Progenitor cell of endocrine pancreas (in vitro differentiated cells): ENCODE measurements around the gene DLL1. TPM values are rescaled to one million over a fixed set of nuclear protein-coding genes. Genes with fewer than 3 reads are reported as not detected.

Source experiments
- DNase-seq: peaks from one replicate; pipeline ENCODE4 v3.0.0; 2021; ENCODE audit warnings: low spot score; ENCODE audit not compliant: unreplicated experiment
- H3K27ac Mint-ChIP-seq: 2 replicates; pipeline ENCODE4 v1.8.0; 2021; ENCODE audit warnings: mild to moderate bottlenecking, moderate library complexity, mixed read lengths
- H3K27me3 Mint-ChIP-seq: 2 replicates; pipeline ENCODE4 v1.8.0; 2021; ENCODE audit warnings: mixed read lengths
- H3K36me3 Mint-ChIP-seq: 2 replicates; pipeline ENCODE4 v1.8.0; 2022; ENCODE audit warnings: mixed read lengths; ENCODE audit not compliant: insufficient read depth
- H3K4me1 Mint-ChIP-seq: 2 replicates; pipeline ENCODE4 v1.8.0; 2021; ENCODE audit warnings: low read depth, mixed read lengths
- H3K4me3 Mint-ChIP-seq: 2 replicates; pipeline ENCODE4 v1.8.0; 2021; ENCODE audit warnings: low read depth, mild to moderate bottlenecking, moderate library complexity, mixed read lengths
- H3K9me3 Mint-ChIP-seq: 2 replicates; pipeline ENCODE4 v1.8.0; 2021; ENCODE audit warnings: low read depth, mixed read lengths
- total RNA-seq: library from RNA; stranded (reverse); gene quantifications from 2 replicates; pipeline ENCODE4 v1.2.1, GENCODE V29; 2021
- TF ChIP-seq, protein P1 (sequence below): fragments of 200-600 bp; sonication (generic); IDR thresholded peaks from one replicate; pipeline ENCODE4 v1.5.0; 2021; ENCODE audit warnings: antibody characterized with exemption, mild to moderate bottlenecking; ENCODE audit not compliant: unreplicated experiment

Gene DLL1
- total RNA-seq, 1 donor from 2014 or later = 75.3 TPM

DNA sequence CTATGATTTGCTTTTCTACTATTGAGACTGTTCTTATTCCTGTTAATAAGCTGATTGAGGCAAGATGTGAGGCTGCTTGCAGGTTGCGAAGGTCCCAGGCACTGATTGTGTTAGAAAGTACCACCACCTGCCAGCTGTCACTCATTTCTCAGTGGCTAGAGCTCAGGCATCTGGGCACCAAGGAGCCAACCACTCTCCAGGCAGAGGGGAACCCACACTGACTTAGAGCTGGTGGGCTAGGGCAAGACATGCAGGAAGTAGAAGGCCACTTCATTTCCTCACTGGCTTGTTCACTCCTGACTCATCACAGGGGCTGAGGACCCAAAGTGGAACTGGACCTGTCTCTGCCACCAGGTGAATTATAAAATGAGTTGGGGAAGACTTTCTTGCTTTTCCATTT lies 7.8 kb upstream of the DLL1 start:
- H3K9me3 Mint-ChIP-seq = peaks cover 16% of the 10 kb centered on the region
- peaks cover 17% of the 10 kb centered on the region for H3K4me1 Mint-ChIP-seq
- H3K27me3 Mint-ChIP-seq = peaks cover 16% of the 10 kb centered on the region
- TF ChIP-seq, protein P1, sequence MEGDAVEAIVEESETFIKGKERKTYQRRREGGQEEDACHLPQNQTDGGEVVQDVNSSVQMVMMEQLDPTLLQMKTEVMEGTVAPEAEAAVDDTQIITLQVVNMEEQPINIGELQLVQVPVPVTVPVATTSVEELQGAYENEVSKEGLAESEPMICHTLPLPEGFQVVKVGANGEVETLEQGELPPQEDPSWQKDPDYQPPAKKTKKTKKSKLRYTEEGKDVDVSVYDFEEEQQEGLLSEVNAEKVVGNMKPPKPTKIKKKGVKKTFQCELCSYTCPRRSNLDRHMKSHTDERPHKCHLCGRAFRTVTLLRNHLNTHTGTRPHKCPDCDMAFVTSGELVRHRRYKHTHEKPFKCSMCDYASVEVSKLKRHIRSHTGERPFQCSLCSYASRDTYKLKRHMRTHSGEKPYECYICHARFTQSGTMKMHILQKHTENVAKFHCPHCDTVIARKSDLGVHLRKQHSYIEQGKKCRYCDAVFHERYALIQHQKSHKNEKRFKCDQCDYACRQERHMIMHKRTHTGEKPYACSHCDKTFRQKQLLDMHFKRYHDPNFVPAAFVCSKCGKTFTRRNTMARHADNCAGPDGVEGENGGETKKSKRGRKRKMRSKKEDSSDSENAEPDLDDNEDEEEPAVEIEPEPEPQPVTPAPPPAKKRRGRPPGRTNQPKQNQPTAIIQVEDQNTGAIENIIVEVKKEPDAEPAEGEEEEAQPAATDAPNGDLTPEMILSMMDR = no peak
- H3K27ac Mint-ChIP-seq = no peak overlapping the region
- peaks cover 19% of the 10 kb centered on the region for H3K36me3 Mint-ChIP-seq
- no peak for DNase-seq
- H3K4me3 Mint-ChIP-seq = no peak overlapping the region

DNA sequence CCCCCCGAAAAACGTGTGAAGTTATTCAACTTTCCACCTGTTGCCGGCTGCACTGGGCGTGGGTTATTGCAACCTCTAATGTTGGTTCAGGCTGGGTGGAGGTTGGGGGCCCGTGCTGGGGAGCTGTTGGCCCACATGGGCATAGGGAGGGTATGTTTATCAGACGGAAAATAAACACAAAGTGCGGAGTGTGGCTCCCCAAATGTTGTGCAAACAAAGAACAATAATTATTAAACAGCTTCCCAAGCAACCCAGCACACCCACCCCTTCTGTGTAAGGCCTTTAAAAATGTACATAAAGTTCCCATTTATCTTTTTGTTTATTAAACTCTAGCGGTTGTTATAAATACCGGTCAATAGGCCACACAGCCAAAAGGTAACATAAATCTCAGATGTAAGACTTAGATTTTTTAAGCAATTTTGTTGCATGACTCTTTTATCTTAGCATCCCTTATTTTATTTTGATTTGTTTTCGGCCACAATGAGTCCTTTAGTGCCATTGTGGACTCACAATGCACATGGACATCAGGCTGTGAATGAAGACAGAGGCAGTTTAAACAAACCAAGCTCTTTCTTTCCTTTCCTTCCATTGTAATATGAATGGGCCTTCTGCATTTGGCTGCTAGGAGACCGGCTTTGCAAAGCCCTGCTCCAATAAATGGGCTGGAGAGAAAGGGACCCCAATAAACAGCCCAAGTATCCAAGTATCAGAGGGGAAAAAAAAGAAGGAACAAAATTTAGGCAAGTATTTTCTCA lies 6.9 kb upstream of the DLL1 start:
- Mint-ChIP-seq H3K9me3 (peaks cover 12% of the 10 kb centered on the region), H3K27me3 (peaks cover 25% of the 10 kb centered on the region), H3K4me3 (peak overlapping the region; percentile 24), H3K4me1 (peaks cover 24% of the 10 kb centered on the region), H3K36me3 (peaks cover 16% of the 10 kb centered on the region), H3K27ac (peak overlapping the region; percentile 42)
- TF ChIP-seq, protein P1 = no peak
- DNase-seq = no peak

DNA sequence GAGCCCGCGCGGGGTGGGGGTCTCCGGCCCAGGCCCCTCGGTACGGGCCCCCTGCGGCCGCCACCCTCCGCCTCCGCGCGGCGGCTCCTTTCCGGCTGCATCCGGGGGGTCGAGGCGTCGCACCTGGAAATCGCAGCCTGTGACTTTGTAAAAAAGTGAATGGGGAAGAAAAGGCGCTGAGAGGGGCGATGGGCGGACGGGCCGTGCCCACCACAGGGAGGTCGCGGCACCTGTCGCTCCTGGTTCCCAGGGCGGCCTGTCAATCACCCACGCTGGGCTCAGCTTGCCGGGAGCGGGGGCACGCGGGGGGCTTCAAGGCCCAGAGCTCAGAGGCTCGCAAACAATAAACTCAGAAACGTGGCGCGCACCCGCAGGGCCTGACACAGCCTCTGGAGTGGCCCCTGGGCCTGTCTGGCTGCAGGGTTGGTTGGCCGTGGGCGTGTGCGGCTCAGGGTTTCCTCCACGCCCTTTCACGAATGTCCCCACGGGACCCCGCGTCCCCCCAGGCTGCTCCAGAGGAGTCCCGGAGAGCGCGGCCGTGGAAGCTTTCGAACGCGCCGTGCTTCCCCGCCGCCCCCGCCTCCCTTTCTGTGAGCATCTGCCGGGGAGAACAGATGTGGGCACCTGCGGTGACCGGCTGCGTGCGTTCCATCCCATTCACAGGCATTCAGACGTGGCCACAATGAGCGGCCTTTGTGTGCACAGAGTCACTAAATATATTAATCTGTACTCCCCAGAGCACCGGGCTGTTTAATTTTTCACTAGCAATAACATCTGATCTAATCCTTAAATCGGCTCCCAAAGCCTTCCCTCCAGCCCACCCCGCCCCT lies 6.1 kb upstream of the DLL1 start:
- H3K4me1 Mint-ChIP-seq = peaks cover 30% of the 10 kb centered on the region
- peaks cover 33% of the 10 kb centered on the region for H3K27me3 Mint-ChIP-seq
- peak overlapping the region; percentile 41 for H3K27ac Mint-ChIP-seq
- TF ChIP-seq, protein P1 = peak; percentile 35
- H3K9me3 Mint-ChIP-seq = peaks cover 7% of the 10 kb centered on the region
- DNase-seq = no peak
- H3K4me3 Mint-ChIP-seq = peak overlapping the region; percentile 50
- peaks cover 12% of the 10 kb centered on the region for H3K36me3 Mint-ChIP-seq

DNA sequence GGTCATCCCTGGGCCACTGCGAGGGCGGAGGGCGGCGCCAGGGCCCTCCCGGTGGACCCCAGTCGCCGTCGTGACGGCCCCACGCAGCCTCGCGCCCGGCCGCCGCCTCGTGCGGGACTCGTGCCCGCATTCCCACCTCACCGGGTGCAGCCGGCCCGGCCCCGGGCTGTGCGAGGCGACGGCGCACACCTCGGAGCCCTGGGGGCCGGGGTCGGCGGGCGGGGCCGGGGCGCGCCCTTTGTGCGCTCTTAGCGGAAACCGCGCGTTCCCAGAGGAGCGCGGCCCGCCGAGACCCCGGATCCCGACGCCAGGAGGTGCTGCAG lies 5.5 kb upstream of the DLL1 start:
- TF ChIP-seq, protein P1 = no peak
- H3K4me3 Mint-ChIP-seq = no peak overlapping the region
- H3K9me3 Mint-ChIP-seq = peaks cover 1% of the 10 kb centered on the region
- H3K27me3 Mint-ChIP-seq = peaks cover 36% of the 10 kb centered on the region
- H3K4me1 Mint-ChIP-seq = peaks cover 32% of the 10 kb centered on the region
- no peak overlapping the region for H3K27ac Mint-ChIP-seq
- peaks cover 6% of the 10 kb centered on the region for H3K36me3 Mint-ChIP-seq
- DNase-seq = no peak

DNA sequence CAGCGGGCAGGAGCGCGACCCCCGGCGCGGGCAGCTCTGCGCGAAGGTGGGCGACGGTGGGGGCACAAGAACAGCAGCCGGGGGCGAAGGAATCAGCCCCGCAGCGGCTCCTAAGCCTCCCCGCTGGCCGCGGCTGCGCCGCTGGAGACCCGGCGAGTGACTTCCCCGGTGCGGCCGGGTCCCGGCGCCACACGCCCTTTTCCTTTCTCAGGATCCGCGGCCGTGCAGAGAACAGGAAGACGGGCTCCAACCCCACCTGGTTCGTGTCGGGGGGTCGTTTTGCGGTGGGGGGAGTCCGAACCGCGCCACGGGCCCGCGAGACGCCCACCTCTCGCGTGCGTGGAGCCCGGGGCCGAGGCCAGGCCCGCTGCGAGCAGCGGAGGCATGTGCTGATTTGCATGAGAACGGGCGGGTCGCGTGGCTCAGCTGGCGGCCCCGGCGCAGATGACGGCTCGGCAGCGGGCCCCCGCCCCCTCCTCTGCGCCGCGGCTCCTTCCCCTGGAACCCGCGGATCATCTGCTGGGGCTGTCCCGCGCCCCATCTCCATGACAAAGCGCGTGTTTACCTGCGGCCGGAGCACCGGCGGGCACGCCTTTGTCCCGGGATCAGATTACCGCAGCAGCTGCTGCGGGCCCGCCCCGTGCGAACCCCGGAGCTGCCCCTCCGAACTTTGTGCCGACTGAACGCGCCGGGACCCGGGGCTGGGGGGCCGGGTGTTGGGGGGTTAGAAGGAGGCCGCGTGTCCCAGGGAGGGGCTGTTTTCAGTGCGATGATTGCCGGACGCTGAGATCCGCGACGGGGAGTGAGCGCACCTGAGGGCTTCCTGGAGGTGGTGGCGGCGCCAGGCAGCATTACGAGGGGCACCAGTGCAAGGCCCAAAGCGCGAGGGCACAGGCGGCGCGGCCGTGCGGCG lies 4.9 kb upstream of the DLL1 start:
- Mint-ChIP-seq H3K36me3 (peaks cover 5% of the 10 kb centered on the region), H3K4me1 (peaks cover 32% of the 10 kb centered on the region), H3K27ac (peak overlapping the region; percentile 77), H3K27me3 (peaks cover 36% of the 10 kb centered on the region), H3K9me3 (no peaks in the 10 kb centered on the region), H3K4me3 (peak overlapping the region; percentile 72)
- peak; percentile 56 for DNase-seq
- TF ChIP-seq, protein P1 = no peak
